ENCODE measurements around the gene KLHL36.
"Not testable (repeated sequence)": the region's sequence is repeated elsewhere in the genome, so short reads cannot be mapped to it uniquely, and the experiment has no call there.

The KLHL36 gene

DNA sequence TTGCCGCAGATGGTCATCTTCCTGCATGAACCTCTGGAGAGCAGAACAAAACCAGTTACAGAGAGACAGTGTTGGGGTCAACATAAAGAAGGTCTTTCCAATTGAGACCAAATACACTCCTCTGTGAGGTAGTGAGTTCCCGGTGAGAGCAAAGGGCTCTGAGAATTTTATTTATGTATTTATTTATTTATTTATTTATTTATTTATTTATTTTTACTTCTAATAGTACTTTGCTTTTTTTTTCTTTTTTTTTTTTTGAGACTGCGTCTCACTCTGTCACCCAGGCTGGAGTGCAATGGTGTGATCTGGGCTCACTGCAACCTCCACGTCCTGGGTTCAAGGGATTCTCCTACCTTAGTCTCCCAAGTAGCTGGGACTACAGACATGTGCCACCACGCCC, 18.3 kb upstream of the KLHL36 start:
- no peak overlapping the region for H3K9ac ChIP-seq (ENCODE audit: low read depth in 1 of 2, low read length in 2 of 2)
- H3K4me3 ChIP-seq (ENCODE audit: low read length in 2 of 2): no peak overlapping the region
- H3K4me1 ChIP-seq (ENCODE audit: control insufficient read depth in 2 of 2, insufficient read depth in 2 of 2, low read length in 2 of 2): no peaks in the 10 kb centered on the region
- H3K36me3 ChIP-seq (ENCODE audit: control insufficient read depth in 2 of 2, insufficient read depth in 2 of 2, low read length in 2 of 2): no peaks in the 10 kb centered on the region
- H3K27ac ChIP-seq (ENCODE audit: low read depth in 2 of 2, low read length in 2 of 2): no peak overlapping the region
- no peaks in the 10 kb centered on the region for H3K9me3 ChIP-seq (ENCODE audit: control insufficient read depth in 2 of 2, low read length in 2 of 2)
- no peaks in the 10 kb centered on the region for H3K27me3 ChIP-seq (ENCODE audit: control insufficient read depth in 2 of 2, insufficient read depth in 2 of 2, low read length in 2 of 2)

DNA sequence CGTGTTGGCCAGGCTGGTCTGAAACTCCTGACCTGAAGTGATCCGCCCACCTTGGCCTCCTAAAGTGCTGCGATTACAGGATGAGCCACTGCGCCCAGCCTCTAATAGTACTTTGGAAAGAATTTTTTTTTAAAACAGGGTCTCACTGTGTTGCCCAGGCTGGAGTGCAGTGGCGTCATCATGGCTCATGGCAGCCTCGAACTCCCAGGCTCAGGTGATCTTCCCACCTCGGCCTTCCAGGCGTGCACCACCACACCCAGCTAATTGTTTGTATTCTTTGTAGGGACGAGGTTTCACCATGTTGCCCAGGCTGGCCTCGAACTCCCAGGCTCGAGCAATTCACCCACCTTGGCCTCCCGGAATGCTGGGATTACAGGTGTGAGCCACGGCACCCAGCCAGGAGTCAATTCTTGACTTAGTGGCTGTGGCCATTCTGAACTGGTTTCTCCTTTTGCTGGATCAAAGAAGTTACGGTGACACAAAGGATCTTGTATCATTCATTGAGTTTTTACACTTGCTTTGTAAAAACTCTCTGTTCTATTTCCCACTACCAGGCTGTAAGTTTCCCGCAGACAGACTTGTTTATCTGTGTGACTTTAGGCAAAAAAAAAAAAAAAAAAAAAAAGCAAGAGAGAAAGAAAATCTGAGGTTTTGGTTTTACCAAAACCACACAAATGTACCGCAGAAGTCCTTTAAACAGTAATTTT, 17.7 kb upstream of the KLHL36 start:
- Histone ChIP-seq H3K36me3 (ENCODE audit: control insufficient read depth in 2 of 2, insufficient read depth in 2 of 2, low read length in 2 of 2) (no peaks in the 10 kb centered on the region), H3K9ac (ENCODE audit: low read depth in 1 of 2, low read length in 2 of 2) (no peak overlapping the region), H3K4me3 (ENCODE audit: low read length in 2 of 2) (no peak overlapping the region), H3K27me3 (ENCODE audit: control insufficient read depth in 2 of 2, insufficient read depth in 2 of 2, low read length in 2 of 2) (no peaks in the 10 kb centered on the region), H3K4me1 (ENCODE audit: control insufficient read depth in 2 of 2, insufficient read depth in 2 of 2, low read length in 2 of 2) (no peaks in the 10 kb centered on the region), H3K27ac (ENCODE audit: low read depth in 2 of 2, low read length in 2 of 2) (no peak overlapping the region), H3K9me3 (ENCODE audit: control insufficient read depth in 2 of 2, low read length in 2 of 2) (no peaks in the 10 kb centered on the region)

GRCh38 chr16:84631153-84631466, 17.2 kb upstream of the KLHL36 start:
- H3K27me3 ChIP-seq (ENCODE audit: control insufficient read depth in 2 of 2, insufficient read depth in 2 of 2, low read length in 2 of 2): no peaks in the 10 kb centered on the region
- no peaks in the 10 kb centered on the region for H3K4me1 ChIP-seq (ENCODE audit: control insufficient read depth in 2 of 2, insufficient read depth in 2 of 2, low read length in 2 of 2)
- H3K27ac ChIP-seq (ENCODE audit: low read depth in 2 of 2, low read length in 2 of 2): no peak overlapping the region
- H3K9me3 ChIP-seq (ENCODE audit: control insufficient read depth in 2 of 2, low read length in 2 of 2): no peaks in the 10 kb centered on the region
- H3K9ac ChIP-seq (ENCODE audit: low read depth in 1 of 2, low read length in 2 of 2): no peak overlapping the region
- H3K4me3 ChIP-seq (ENCODE audit: low read length in 2 of 2): no peak overlapping the region
- H3K36me3 ChIP-seq (ENCODE audit: control insufficient read depth in 2 of 2, insufficient read depth in 2 of 2, low read length in 2 of 2): no peaks in the 10 kb centered on the region

GRCh38 chr16:84631886-84632285, 16.4 kb upstream of the KLHL36 start:
- no peaks in the 10 kb centered on the region for H3K9me3 ChIP-seq (ENCODE audit: control insufficient read depth in 2 of 2, low read length in 2 of 2)
- no peak overlapping the region for H3K9ac ChIP-seq (ENCODE audit: low read depth in 1 of 2, low read length in 2 of 2)
- H3K27ac ChIP-seq (ENCODE audit: low read depth in 2 of 2, low read length in 2 of 2): no peak overlapping the region
- H3K4me1 ChIP-seq (ENCODE audit: control insufficient read depth in 2 of 2, insufficient read depth in 2 of 2, low read length in 2 of 2): no peaks in the 10 kb centered on the region
- H3K4me3 ChIP-seq (ENCODE audit: low read length in 2 of 2): no peak overlapping the region
- no peaks in the 10 kb centered on the region for H3K36me3 ChIP-seq (ENCODE audit: control insufficient read depth in 2 of 2, insufficient read depth in 2 of 2, low read length in 2 of 2)
- H3K27me3 ChIP-seq (ENCODE audit: control insufficient read depth in 2 of 2, insufficient read depth in 2 of 2, low read length in 2 of 2): no peaks in the 10 kb centered on the region

DNA sequence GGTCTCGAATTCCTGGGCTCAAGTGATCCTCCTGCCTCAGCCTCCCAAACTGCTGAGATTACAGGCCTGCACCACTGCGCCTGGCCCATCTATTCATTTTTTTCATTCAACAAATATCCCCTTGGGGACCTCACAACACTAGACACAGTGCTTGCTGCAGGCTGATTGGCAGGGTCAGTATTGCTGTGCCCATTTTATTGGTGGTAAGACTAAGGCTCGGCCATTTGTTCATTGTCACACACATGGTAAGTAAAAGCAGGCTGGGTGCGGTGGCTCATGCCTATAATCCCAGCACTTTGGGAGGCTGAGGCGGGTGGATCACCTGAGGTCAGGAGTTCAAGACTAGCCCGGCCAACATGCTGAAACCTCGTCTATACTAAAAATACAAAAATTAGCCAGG, 15.4 kb upstream of the KLHL36 start:
- H3K27ac ChIP-seq (ENCODE audit: low read depth in 2 of 2, low read length in 2 of 2); H3K4me3 ChIP-seq (ENCODE audit: low read length in 2 of 2); H3K9ac ChIP-seq (ENCODE audit: low read depth in 1 of 2, low read length in 2 of 2); H3K4me1 ChIP-seq (ENCODE audit: control insufficient read depth in 2 of 2, insufficient read depth in 2 of 2, low read length in 2 of 2); H3K9me3 ChIP-seq (ENCODE audit: control insufficient read depth in 2 of 2, low read length in 2 of 2); H3K27me3 ChIP-seq (ENCODE audit: control insufficient read depth in 2 of 2, insufficient read depth in 2 of 2, low read length in 2 of 2); H3K36me3 ChIP-seq (ENCODE audit: control insufficient read depth in 2 of 2, insufficient read depth in 2 of 2, low read length in 2 of 2): not testable (repeated sequence)

GRCh38 chr16:84633622-84634021, 14.7 kb upstream of the KLHL36 start:
- Histone ChIP-seq H3K27me3 (ENCODE audit: control insufficient read depth in 2 of 2, insufficient read depth in 2 of 2, low read length in 2 of 2) (no peaks in the 10 kb centered on the region), H3K27ac (ENCODE audit: low read depth in 2 of 2, low read length in 2 of 2) (no peak overlapping the region), H3K4me3 (ENCODE audit: low read length in 2 of 2) (no peak overlapping the region), H3K4me1 (ENCODE audit: control insufficient read depth in 2 of 2, insufficient read depth in 2 of 2, low read length in 2 of 2) (no peaks in the 10 kb centered on the region), H3K9ac (ENCODE audit: low read depth in 1 of 2, low read length in 2 of 2) (no peak overlapping the region), H3K36me3 (ENCODE audit: control insufficient read depth in 2 of 2, insufficient read depth in 2 of 2, low read length in 2 of 2) (no peaks in the 10 kb centered on the region), H3K9me3 (ENCODE audit: control insufficient read depth in 2 of 2, low read length in 2 of 2) (no peaks in the 10 kb centered on the region)

GRCh38 chr16:84635702-84636101, 12.6 kb upstream of the KLHL36 start:
- Histone ChIP-seq H3K27me3 (ENCODE audit: control insufficient read depth in 2 of 2, insufficient read depth in 2 of 2, low read length in 2 of 2) (no peaks in the 10 kb centered on the region), H3K4me3 (ENCODE audit: low read length in 2 of 2) (no peak overlapping the region), H3K9ac (ENCODE audit: low read depth in 1 of 2, low read length in 2 of 2) (no peak overlapping the region), H3K27ac (ENCODE audit: low read depth in 2 of 2, low read length in 2 of 2) (no peak overlapping the region), H3K36me3 (ENCODE audit: control insufficient read depth in 2 of 2, insufficient read depth in 2 of 2, low read length in 2 of 2) (no peaks in the 10 kb centered on the region), H3K9me3 (ENCODE audit: control insufficient read depth in 2 of 2, low read length in 2 of 2) (no peaks in the 10 kb centered on the region), H3K4me1 (ENCODE audit: control insufficient read depth in 2 of 2, insufficient read depth in 2 of 2, low read length in 2 of 2) (no peaks in the 10 kb centered on the region)

- no peaks in the 10 kb centered on the region for H3K9me3 ChIP-seq (ENCODE audit: control insufficient read depth in 2 of 2, low read length in 2 of 2)
- H3K27ac ChIP-seq (ENCODE audit: low read depth in 2 of 2, low read length in 2 of 2): no peak overlapping the region
- H3K9ac ChIP-seq (ENCODE audit: low read depth in 1 of 2, low read length in 2 of 2): no peak overlapping the region
- no peak overlapping the region for H3K4me3 ChIP-seq (ENCODE audit: low read length in 2 of 2)
- H3K36me3 ChIP-seq (ENCODE audit: control insufficient read depth in 2 of 2, insufficient read depth in 2 of 2, low read length in 2 of 2): no peaks in the 10 kb centered on the region
- H3K4me1 ChIP-seq (ENCODE audit: control insufficient read depth in 2 of 2, insufficient read depth in 2 of 2, low read length in 2 of 2): peaks cover 3 to 9% of the 10 kb centered on the region in 2 donors
- H3K27me3 ChIP-seq (ENCODE audit: control insufficient read depth in 2 of 2, insufficient read depth in 2 of 2, low read length in 2 of 2): no peaks in the 10 kb centered on the region
Measured at GRCh38 chr16:84637709-84638108, 10.6 kb upstream of the KLHL36 start.

GRCh38 chr16:84638231-84638806, 10.0 kb upstream of the KLHL36 start:
- Histone ChIP-seq H3K9me3 (ENCODE audit: control insufficient read depth in 2 of 2, low read length in 2 of 2) (no peaks in the 10 kb centered on the region), H3K4me1 (ENCODE audit: control insufficient read depth in 2 of 2, insufficient read depth in 2 of 2, low read length in 2 of 2) (peaks cover 3 to 13% of the 10 kb centered on the region in 2 donors), H3K27me3 (ENCODE audit: control insufficient read depth in 2 of 2, insufficient read depth in 2 of 2, low read length in 2 of 2) (no peaks in the 10 kb centered on the region)

GRCh38 chr16:84640145-84640544, 8.2 kb upstream of the KLHL36 start:
- Histone ChIP-seq H3K4me1 (ENCODE audit: control insufficient read depth in 2 of 2, insufficient read depth in 2 of 2, low read length in 2 of 2) (peaks cover 3 to 13% of the 10 kb centered on the region in 2 donors), H3K9me3 (ENCODE audit: control insufficient read depth in 2 of 2, low read length in 2 of 2) (no peaks in the 10 kb centered on the region), H3K9ac (ENCODE audit: low read depth in 1 of 2, low read length in 2 of 2) (no peak overlapping the region), H3K27ac (ENCODE audit: low read depth in 2 of 2, low read length in 2 of 2) (peak overlapping the region in 1 of 2 donors; percentile 32), H3K4me3 (ENCODE audit: low read length in 2 of 2) (no peak overlapping the region), H3K27me3 (ENCODE audit: control insufficient read depth in 2 of 2, insufficient read depth in 2 of 2, low read length in 2 of 2) (no peaks in the 10 kb centered on the region), H3K36me3 (ENCODE audit: control insufficient read depth in 2 of 2, insufficient read depth in 2 of 2, low read length in 2 of 2) (no peaks in the 10 kb centered on the region)

More at GRCh38 chr16:84638231-84638806, 10.0 kb upstream of the KLHL36 start:
- Histone ChIP-seq H3K27ac (ENCODE audit: low read depth in 2 of 2, low read length in 2 of 2) (no peak overlapping the region), H3K4me3 (ENCODE audit: low read length in 2 of 2) (no peak overlapping the region), H3K36me3 (ENCODE audit: control insufficient read depth in 2 of 2, insufficient read depth in 2 of 2, low read length in 2 of 2) (no peaks in the 10 kb centered on the region), H3K9ac (ENCODE audit: low read depth in 1 of 2, low read length in 2 of 2) (no peak overlapping the region)

Measured in mucosa of rectum (tissue), 2 donors.